NCI-H510A (cell line): ENCODE results near the gene RAB1A.

ENCODE experiments used
- DNase-seq: peaks from one replicate; lab custom pipeline; 2025; lab: John Stamatoyannopoulos, UW

The RAB1A gene

DNA sequence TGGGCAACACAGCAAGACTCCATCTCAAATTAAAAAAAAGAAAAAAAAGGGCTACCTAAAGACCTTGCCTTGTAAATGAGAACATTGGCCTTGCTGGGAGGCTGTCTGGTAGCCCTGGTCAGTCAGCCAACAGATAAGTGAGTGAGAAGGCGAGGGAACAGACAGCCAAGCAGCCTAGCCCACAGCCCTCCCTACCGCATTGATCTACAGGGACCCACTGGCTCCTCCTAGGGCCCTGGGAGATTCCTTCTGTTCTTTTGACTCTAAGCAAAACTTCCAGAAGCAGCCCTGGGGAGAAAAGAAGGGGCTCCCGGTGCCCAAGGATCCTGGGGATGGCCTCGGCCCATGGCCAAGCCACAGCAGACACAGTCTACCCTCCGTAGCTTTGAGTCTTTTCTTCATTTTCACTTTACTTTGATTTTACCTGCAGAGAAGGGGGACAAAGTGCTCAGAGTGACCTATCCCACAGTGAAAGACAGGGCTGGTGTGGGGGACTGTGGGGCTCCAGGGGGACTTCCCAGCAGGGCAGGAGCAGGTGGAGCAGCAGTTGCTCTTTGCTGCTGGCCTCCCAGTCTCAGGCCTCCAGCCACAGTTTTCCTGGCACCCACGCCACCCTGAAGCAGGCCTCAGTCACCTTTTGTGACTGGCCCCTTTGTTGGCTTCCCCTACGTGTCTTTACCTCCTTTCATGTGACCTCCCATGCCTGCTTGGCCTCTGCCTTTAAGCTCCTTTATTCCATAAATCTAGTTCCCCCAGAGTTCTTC, 68.6 kb downstream of the RAB1A start:
- DNase-seq, result no peak

DNA sequence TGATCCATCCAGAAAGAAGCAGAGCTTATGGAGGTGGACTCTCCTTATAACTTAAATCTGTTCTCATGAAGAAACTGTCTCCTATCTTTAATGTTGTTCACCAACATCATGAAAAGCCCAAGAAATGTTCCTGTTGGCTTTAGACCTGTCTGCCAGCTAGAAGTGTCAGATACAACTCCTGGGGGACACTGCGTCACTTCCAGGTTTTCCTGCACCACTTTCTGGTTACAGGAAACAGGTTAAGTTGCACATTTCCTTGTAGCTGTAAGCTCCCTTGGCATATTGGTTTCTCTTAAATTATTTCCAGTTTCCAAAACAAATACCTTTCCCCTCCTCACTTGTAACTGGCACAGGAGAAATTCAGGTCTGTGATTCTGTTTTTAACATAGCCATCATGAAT, 70.8 kb downstream of the RAB1A start:
- DNase-seq, result no peak

DNA sequence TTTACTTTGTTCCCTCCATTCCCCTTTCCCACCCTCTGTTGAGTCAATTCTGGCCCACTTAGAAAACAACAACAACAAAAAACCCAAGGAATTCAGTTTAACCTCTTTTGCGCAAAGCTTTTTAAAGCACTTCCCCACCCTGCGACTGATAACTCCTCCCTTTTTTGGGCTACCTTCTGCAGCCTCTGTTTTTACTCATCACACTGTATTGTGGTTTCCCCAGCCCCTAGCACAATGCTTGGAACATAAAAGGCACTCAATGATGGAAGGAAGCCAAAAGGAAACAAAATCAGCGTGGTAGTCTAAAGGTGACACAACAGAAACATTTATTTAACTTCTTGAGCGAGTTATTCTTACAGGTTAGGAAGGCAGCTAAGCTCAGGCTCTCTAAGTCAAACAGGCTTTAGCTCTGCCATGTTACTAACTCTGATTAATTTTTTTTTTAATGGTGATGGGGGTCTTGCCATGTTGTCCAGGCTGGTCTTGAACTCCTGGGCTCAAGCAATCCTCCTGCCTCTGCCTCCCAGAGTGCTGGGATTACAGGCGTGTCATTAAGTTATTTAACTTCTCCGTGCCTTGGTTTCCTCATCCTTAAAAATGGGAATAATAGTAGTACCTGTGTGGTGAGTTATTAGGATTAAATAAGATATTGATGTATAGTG, 72.4 kb downstream of the RAB1A start:
- no peak for DNase-seq

DNA sequence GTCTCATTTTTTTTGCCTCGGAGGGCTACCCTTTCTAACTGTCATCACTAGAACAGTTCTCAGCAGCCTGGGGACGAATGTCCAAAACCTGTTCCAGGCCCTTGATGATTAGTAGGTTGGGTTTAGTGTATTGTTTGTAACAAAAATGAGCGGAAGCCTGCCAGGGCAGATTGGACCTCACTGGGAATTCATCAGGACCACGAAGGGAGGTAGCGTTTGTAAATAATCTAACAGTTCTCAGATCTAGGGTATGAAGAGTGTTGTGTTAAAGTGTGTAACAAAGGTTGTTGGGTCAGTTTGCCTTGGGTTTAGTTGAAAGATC, 72.9 kb downstream of the RAB1A start:
- no peak for DNase-seq

DNA sequence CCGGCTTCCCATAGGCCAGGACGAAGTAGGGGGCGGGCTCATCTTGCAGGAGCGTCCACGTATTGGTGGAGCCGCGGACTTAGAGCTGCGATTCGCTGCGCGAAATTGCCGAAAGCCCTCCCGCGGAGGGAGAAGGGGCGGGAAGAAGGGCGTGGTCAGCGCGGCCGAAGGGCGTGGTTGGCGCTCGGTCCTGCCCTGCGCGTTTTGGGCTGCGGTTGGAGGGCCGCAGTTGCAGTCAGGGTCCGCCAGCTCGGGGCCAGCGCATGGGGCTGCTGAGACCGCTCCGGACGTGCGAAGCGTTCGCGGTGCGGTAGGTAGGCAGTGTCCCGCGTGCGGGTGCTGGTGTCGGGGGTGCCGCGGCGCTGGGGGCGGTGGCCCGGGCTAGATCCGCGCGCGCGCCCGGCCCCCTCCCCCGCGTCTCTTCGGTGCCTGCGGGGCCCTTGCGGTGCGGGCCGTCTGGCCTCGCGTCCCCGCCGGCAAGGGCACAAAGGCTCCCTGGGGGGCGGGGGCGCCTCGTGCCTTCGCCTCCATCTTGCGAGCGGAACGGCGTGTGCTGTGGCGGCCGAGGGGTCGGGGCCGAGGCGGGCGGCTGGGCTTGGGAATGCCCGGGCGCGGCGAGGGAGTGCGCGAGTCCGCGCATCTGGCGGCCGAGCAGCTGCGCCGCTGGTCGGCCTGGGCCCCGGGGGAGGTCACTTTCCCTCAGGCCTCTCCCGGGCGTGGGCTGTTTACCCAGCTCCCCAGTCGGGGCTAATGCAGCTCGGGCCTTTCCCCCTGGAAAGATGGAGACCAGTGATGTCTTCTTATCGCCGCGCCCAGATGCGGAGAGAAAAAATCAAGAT, 73.5 kb downstream of the RAB1A start, which contains the start of gene CEP68:
Gene CEP68, plus strand, starts transcription at position 202 of the 839 bp plus-strand sequence. CDS start 13,029 bp downstream, outside the sequence.
- peak; percentile 94 for DNase-seq

DNA sequence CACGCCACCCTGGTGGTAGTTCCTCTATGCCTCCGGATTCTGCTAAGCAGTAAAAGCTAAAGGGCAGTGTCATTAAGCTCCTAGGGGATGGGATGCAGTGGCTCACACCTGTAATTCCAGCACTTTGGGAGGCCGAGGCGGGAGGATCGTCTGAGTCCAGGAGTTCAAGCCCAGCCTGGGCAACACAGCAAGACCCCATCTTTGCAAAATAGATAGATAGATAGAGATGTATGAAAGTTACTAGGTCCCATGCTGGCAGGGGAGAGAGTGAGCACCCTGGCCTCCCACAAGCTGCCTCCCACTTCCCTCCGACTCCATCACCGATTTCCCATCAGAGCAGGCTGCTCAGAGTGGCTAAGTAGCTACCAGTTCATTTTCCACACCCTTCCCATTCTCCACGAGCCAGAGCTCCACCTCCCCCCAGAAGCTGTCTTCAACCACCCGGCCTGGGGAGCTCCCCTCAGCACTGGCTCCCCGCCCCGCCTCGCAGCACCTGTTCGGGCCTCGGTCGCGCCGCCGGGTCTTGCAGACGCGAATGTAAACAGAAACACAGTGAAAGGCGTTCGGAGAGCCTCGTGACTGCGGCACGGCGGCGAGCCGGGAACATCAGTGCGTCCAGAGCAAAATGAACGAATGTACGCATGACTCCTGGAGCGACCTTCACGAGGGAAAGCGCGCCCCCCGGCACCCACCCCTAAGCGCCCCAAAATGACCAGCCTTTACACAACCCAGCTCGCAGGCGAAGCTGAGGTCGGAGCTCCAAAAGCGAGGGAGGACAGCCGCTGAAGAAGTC, 74.3 kb downstream of the RAB1A start:
- peak; percentile 52 for DNase-seq

DNA sequence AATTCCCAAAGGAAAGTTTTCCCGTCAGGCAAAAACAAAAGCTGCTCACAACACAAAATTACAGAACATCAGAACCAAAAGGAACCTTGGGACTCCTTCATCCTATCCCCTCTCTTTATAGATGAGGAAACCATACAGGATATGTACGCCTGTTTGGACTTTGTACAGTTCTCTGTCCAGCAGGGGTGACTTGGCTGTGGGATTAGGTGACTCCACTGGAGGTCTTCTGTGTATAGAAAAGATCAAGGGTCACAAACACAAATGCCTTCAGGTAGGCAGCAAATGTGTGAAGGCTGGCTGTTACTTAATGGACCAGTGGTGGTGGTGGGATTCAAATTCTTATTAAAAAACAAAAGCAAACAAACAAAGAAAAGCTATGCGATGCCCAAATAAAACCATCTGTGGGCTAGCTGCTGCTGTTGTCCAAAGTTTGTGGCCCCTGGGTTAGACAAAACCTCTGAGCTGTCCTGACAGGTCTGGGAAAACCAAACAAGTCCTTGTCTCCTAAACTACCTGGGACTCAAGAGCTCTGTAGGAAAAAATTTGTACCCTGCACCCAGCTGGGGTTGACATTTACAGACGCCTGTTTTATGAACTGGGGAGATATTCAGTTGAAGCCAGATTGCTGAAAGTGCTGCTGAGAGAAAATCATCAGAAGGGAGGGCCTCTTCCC, 75.0 kb downstream of the RAB1A start:
- DNase-seq, result no peak

DNA sequence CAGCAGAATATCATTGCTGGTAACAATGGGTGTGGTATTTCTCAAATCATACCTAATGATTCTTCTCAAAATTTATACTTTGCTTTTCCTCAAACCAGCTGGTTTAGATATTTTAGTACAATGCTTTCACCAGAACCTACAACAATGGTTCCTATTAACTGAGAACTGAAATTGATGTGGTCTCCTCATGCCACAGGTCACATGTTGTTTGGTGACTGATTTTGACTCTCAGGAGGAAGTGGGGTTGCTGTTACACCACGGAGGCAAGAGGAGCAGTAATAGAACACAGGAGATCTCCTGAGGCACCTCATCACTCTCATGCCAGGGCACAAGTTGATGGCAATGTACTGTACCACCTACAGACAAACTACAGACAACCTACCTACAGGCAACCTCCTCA, 76.7 kb downstream of the RAB1A start:
- no peak for DNase-seq

DNA sequence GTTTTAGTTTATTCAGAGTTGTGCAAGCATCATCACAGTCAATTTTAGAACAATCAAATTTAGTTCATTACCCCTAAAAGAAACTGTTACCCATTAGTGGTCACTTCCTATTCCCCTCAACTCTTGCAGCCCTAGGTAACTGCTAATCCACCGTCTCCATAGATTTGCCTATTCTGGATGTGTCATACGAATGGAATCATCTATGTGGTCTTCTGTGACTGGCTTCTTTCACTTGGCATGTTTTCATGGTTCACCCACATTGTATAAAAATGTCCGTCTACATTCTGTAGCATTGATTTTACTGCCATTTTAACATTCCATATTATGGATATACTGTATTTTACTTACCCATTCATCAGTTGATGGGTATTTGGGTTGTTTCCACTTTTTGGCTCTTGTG, 79.0 kb downstream of the RAB1A start:
- no peak for DNase-seq

DNA sequence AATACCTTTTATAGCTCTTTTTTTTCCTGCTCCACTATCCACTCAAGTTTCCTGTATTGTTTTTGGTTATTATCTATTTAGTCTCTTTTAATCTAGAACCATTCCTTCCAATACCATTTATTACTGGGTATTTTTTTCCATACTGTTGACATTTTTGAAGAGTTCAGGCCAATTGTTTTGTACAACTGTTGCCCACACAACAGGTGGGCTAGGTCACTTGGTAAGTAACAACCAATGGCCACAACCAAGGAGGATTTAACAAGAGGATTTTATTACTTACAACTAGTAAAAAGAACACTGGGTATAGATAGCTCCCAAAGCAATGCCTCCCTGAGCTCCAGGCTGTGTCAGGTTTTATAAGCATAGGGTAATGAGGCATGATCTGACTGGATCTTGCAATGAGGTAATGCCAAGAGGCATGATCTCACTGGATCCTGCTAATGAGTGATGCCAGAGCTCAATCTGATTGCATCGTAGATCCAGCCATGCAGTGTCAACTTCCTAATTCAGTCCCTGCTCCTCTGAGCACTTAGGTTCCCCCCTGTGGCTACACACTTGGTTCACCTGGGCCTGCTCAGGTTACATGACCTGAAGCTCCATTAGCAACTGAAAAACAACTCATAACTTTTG, 80.8 kb downstream of the RAB1A start:
- DNase-seq, result peak; percentile 68

DNA sequence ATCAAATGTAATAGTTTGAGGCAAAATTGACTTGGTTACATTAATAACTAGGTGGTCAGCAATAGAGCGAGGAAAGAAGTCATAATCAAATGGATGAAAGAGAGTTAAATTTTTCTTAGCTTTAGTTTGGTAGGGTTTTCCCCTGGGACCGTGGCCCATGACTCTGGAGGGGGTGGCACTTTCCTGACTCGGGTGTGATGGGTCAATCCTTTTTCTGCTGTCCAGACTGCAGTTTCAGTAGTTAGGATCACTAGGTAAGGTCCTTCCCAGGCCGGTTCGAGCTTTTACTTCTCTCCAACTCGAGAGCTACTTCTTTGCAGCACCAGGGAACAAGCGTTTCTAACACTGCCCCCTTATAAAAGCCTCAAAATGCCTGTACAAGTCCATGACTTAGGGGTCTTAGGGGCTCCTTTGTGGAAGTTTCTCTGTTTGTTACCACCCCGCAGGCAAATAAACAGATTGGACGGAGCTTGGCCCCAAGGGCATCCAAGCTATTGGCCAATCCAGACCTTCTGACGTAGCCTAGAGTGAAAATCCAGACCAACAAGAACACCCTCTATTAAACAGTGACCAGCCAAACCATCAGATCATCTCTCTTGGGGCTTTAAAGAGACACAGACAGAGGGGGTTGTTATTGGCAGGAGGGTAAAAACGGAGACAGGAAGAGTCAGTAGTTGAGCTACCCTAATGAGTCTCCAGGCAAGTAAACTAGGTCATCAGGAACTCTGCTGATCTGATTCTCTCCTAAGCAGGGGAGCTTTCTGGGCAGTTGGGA, 83.1 kb downstream of the RAB1A start:
- DNase-seq, result no peak

DNA sequence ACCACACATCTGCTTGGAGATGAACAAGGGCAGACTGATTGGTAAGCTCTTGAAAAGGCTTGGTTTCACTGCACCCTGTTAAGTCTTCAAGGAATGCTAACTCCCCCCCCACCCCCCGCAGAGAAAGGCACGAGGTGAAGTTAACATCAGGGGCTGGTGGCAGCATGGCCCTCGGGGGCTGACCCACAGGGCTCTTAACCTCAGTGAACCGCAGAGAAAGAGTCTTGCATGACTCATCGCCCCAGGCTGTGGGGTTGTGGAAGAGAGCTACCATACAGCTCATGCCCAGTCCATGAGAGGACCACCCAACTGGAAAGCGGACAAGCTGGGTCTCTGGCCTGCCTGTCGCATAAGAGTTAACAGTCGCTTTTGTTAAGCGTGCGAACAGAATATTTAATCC, 84.3 kb downstream of the RAB1A start:
- DNase-seq, result no peak

DNA sequence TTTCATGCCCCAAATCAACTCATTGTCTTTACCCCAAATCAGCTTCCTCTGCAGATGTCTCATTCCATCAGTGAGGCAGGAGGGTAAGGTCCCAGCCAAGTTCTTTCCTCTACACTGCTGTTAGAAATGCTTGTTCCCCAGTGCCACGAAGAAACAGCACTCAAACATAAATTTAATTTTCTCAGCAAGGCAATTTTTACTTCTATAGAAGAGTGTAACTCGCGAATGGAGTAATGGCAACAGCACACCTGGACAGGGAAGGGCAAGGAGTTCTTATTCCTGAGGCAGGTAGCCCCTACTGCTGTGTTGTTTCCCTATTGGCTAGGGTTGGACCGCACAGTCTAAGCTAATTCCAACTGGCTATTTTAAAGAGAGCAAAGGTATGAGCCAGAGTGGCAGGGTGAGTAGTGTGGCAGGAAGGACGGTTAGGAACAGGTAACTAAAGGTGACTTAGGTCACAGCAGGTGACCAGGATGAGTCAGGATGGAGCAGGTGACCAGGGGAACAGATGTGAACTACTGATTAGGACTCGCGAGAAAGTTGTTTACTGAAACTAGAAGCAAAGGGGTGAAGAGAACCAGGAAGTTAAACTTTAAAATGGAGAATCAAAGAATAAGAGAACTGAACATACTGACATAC, 85.7 kb downstream of the RAB1A start:
- DNase-seq, result no peak

DNA sequence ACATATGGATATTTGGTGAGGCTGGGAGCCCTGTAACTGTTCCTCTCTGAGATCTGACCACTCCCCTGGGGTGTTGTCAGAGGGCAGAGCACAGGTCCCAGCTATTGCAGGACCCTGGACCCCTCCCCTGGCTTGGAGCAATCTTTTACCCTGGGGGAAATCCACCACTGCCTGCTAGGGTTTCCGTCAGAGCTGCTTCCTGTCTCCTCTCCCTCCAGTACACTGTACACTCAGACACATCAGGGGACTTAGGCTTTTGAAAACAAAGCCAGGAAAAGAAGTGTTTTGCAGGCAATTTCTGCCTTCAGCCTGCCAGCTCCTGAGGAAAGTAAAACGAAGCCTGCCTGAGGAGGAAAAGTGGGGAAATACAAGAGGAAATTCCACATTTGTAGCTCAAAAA, 86.9 kb downstream of the RAB1A start:
- DNase-seq, result no peak

DNA sequence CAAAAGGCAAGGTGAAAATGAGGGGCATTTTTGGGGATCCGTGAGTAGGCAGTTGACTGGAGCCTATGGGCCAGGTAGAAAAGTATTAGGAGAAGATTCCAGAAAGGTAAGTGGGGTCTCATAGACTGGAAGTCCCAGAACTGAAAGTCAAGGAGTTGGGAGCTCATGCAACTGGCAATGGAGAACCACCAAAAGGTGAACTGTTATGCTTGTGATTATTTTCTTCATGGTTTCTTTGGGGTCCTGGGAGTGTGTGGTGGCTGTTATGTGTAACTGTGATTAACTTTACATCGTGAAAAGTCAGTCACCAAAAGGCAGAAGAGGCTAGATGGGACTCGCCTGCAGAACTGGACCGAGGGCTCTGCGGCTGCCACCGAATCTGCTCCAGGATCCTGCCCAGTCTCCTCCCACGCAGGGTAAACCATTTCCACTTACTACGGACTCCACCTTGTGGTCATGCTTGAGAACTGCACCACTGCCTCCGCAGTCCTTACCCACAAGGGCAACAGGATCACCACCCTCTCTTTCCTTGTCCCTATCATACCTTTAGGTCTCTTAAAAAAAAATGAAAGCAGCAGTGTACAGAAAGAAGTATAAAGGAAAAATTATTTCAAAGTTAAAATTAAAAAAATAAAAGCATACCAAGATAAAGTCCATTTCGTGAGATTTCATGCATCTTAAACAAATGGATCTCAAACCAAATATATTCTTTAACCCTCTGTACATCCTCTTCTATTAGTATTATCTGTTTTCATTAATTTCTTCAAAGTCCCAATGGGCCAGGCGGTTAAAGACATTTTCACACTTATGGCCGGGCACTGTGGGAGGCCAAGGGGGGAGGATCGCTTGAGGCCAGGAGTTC, 89.3 kb downstream of the RAB1A start:
- peak; percentile 18 for DNase-seq

DNA sequence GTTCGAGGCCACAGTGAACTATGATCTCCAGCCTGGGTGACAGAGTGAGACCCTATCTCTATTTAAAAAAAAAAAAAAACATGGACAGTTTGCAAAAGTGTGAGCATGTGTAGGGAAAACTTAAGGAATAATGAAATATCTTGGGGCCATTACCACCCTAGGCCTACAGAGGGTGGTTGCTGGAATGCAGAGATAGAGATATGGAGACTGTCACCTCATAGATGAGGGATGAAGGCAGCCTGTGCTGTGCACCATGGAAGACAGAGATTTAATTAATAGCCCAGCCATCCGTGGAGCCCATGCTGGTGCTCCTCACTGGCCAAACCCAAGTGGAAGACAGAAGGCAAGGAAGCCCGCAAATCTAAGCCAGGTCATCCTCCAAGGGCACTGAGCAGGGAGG, 90.3 kb downstream of the RAB1A start:
- no peak for DNase-seq

DNA sequence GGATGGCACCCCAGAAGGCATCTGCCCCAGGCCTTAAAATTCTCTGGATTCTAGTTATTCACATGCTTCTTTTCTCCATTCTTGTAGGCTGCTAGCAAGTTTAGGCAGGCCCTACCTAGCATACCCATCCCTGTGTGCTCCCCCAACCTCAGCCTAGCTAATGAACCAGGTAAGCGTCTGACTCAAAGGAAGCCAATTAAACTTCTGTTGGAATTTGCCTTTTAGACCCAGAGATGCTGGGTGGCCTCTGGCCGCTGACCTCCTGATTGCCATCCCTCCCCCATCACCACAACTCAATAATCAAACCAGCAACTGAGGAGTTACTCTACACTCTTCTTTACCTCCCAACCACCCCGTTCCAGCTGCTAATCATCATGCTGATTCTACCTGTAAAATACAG, 92.7 kb downstream of the RAB1A start:
- DNase-seq, result no peak
